ENCODE results near the gene EEPD1. TPM values are rescaled to one million over a fixed set of nuclear protein-coding genes. Genes with fewer than 3 reads are reported as not detected.
"Not testable (repeated sequence)": the region's sequence is repeated elsewhere in the genome, so short reads cannot be mapped to it uniquely, and the experiment has no call there.

The EEPD1 gene
- total RNA-seq, 1 donor from 2014 or later = 0.64 TPM

DNA sequence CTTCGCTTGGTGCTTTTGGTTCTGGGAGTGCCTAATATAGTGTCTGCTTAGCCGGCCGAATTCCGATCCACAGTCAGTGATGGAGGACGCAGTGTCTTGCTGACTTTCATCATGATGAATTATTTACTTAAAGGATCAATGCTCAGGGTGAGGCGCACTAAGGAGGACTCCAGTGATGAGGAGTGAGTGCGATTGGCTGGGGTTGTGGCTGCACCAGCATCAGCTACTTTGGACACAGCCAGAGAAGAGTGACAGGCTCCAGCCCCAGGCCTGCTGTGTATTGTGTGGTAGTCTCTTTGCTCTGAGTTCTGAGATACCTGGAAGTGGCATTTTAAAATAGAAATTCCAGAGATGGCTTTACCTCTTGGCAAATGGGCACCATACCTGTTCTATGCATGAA, 163.3 kb downstream of the EEPD1 start:
- Mint-ChIP-seq H3K36me3 (ENCODE audit: low read depth) (no peaks in the 10 kb centered on the region), H3K4me3 (no peak overlapping the region), H3K27me3 (no peaks in the 10 kb centered on the region), H3K9me3 (no peaks in the 10 kb centered on the region), H3K4me1 (peaks cover 2% of the 10 kb centered on the region), H3K27ac (no peak overlapping the region)
- POLR2A ChIA-PET = no interaction called here
- TF ChIP-seq, protein P1, sequence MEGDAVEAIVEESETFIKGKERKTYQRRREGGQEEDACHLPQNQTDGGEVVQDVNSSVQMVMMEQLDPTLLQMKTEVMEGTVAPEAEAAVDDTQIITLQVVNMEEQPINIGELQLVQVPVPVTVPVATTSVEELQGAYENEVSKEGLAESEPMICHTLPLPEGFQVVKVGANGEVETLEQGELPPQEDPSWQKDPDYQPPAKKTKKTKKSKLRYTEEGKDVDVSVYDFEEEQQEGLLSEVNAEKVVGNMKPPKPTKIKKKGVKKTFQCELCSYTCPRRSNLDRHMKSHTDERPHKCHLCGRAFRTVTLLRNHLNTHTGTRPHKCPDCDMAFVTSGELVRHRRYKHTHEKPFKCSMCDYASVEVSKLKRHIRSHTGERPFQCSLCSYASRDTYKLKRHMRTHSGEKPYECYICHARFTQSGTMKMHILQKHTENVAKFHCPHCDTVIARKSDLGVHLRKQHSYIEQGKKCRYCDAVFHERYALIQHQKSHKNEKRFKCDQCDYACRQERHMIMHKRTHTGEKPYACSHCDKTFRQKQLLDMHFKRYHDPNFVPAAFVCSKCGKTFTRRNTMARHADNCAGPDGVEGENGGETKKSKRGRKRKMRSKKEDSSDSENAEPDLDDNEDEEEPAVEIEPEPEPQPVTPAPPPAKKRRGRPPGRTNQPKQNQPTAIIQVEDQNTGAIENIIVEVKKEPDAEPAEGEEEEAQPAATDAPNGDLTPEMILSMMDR (IDR thresholded peaks at IDR 0.05) = no peak
- ATAC-seq (ENCODE audit: low read depth) (no peak), DNase-seq (no peak)
- CTCF ChIA-PET = interaction anchor here (1.4 kb wide), 1 partner anchor 11 kb away, joined by 3 read pairs; no protein-coding TSS in a partner anchor
- intact Hi-C loops (cut with micrococcal nuclease) = loop anchor here (10.0 kb wide), 1 partner anchor 878 kb away; no protein-coding TSS in a partner anchor

DNA sequence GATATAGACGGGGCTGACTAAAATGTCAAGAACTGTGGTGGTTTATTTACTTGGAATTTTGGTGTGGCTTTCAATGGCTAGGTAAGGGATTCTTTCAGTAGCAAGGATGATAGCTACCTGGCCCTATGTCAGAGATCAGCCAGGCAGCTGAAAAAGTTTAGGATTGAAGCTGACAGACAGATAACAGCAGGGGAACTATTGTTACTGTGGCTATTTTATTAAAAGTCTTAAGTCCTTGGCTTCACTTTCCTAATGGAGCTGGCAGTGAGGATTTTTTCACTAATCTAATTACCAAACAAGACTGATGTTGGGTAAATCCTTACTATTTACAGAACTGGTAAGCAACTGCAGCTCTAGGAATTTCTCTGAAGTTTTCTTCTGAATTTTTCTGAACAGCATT, 164.2 kb downstream of the EEPD1 start:
- no peak overlapping the region for H3K27ac Mint-ChIP-seq
- ATAC-seq (ENCODE audit: low read depth) (no peak), DNase-seq (no peak)
- H3K4me1 Mint-ChIP-seq = peaks cover 2% of the 10 kb centered on the region
- ChIA-PET CTCF (interaction anchor here (0.6 to 3.3 kb wide), 7 partner anchors 11 to 344 kb away, joined by 3 to 25 read pairs (median 3); a partner anchor contains a TSS), POLR2A (no interaction called here)
- H3K4me3 Mint-ChIP-seq = no peak overlapping the region
- no peaks in the 10 kb centered on the region for H3K36me3 Mint-ChIP-seq (ENCODE audit: low read depth)
- intact Hi-C loops (cut with micrococcal nuclease) = loop anchor here (10.0 kb wide), 1 partner anchor 878 kb away; no protein-coding TSS in a partner anchor
- peaks cover 2% of the 10 kb centered on the region for H3K27me3 Mint-ChIP-seq
- H3K9me3 Mint-ChIP-seq = no peaks in the 10 kb centered on the region
- TF ChIP-seq, protein P1 (IDR thresholded peaks at IDR 0.05) = no peak

DNA sequence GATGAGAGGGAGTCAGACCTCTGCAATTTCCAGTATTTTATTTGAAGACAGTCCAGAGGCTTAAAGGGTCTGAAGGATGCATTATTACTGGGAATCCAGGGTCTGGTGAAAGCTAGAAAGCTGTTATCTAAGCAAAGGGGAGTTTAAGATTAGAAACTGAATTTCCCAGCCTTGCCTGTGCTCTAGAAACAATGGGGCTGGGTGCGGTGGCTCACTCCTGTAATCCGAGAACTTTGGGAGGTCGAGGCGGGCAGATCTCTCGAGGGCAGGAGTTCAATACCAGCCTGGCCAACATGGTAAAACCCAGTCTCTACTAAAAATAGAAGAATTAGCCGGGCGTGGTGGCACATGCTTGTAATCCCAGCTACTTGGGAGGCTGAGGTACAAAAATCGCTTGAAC, 165.1 kb downstream of the EEPD1 start:
- DNase-seq = no peak
- no peak overlapping the region for H3K4me3 Mint-ChIP-seq

DNA sequence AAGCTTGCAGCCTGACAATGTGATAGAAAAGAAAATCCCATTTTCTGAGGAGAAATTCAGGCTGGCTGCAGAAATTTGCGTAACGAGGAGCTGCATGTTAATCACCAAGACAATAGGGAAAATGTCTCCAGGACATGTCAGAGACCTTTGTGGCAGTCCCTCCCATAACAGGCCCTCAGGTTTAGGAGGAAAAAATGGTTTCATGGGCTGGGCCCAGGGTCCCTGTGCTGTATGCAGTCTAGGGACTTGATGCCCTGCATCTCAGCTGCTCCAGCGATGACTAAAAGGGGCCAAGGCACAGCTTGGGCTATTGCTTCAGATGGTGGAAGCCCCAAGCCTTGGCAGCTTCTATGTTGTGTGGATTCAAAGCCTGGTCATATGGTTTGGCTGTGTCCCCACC, 168.2 kb downstream of the EEPD1 start:
- intact Hi-C loops (cut with micrococcal nuclease); H3K27me3 Mint-ChIP-seq; H3K9me3 Mint-ChIP-seq; ATAC-seq (ENCODE audit: low read depth); H3K4me3 Mint-ChIP-seq; H3K4me1 Mint-ChIP-seq; H3K36me3 Mint-ChIP-seq (ENCODE audit: low read depth); H3K27ac Mint-ChIP-seq; POLR2A ChIA-PET; DNase-seq: not testable (repeated sequence)
- CTCF ChIA-PET = interaction anchor here (0.9 to 1.5 kb wide), 2 partner anchors 34 to 336 kb away, joined by 3 read pairs; no protein-coding TSS in a partner anchor

More for the DNA sequence above, 165.1 kb downstream of the EEPD1 start:
- no peak overlapping the region for H3K27ac Mint-ChIP-seq
- H3K36me3 Mint-ChIP-seq (ENCODE audit: low read depth) = no peaks in the 10 kb centered on the region
- peaks cover 2% of the 10 kb centered on the region for H3K4me1 Mint-ChIP-seq
- ChIA-PET CTCF (interaction anchor here (0.8 to 3.3 kb wide), 10 partner anchors 9 to 1504 kb away, joined by 3 to 25 read pairs (median 4); a partner anchor contains a TSS), POLR2A (no interaction called here)
- no peak for ATAC-seq (ENCODE audit: low read depth)
- intact Hi-C loops (cut with micrococcal nuclease) = loop anchor here (10.0 kb wide), 1 partner anchor 877 kb away; no protein-coding TSS in a partner anchor
- TF ChIP-seq, protein P1 (IDR thresholded peaks at IDR 0.05) = no peak
- H3K9me3 Mint-ChIP-seq = no peaks in the 10 kb centered on the region
- peaks cover 5% of the 10 kb centered on the region for H3K27me3 Mint-ChIP-seq

DNA sequence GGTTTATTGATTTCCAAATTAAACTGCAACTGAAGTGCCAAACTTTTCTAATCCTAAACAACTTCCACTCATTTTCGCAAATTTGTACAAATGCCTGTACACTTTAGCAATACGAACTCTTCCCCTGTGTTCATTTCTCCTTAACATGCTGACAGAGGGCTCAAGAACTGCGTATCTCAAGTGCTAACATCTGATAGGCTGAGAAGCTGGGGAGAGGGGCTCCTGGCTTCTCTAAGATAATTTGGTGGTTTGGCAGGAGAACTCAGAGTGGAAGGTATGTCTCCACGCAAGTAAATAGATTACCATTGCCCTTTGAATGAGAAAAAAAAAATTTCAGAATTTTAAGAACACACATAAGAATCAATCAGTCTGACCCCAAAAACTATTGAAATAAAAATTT, 183.3 kb downstream of the EEPD1 start:
- Mint-ChIP-seq H3K4me3 (no peak overlapping the region), H3K36me3 (ENCODE audit: low read depth) (no peaks in the 10 kb centered on the region), H3K27me3 (peaks cover 9% of the 10 kb centered on the region), H3K4me1 (no peaks in the 10 kb centered on the region), H3K27ac (no peak overlapping the region), H3K9me3 (peaks cover 8% of the 10 kb centered on the region)
- CTCF ChIA-PET = no interaction called here
- DNase-seq = no peak
- POLR2A ChIA-PET = no interaction called here
- no peak for ATAC-seq (ENCODE audit: low read depth)
- intact Hi-C loops (cut with micrococcal nuclease) = no loop called here
- TF ChIP-seq, protein P1 (IDR thresholded peaks at IDR 0.05) = no peak

DNA sequence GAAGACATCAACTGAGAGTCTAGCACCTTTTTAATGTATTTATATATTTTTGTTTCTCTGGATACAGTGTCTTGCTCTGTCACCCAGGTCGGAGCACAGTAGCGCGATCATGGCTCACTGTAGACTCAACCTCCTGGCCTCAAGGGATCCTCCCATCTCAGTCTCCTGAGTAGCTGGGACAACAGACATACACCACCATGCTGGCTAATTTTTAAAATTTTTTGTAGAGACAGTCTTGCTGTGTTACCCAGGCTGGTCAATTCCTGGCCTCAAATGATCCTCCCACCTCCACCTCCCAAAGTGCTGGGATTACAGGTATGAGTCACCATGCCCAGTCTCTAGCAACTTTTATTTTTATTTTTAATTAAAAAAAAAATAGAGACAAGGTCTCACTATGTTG, 185.2 kb downstream of the EEPD1 start:
- TF ChIP-seq, protein P1 (IDR thresholded peaks at IDR 0.05) = no peak
- CTCF ChIA-PET = interaction anchor here (0.8 kb wide), 1 partner anchor 19 kb away, joined by 3 read pairs; no protein-coding TSS in a partner anchor
- ATAC-seq (ENCODE audit: low read depth) = no peak
- Mint-ChIP-seq H3K36me3 (ENCODE audit: low read depth) (no peaks in the 10 kb centered on the region), H3K4me3 (no peak overlapping the region), H3K27me3 (peaks cover 11% of the 10 kb centered on the region), H3K27ac (no peak overlapping the region), H3K4me1 (no peaks in the 10 kb centered on the region), H3K9me3 (peaks cover 2% of the 10 kb centered on the region)
- POLR2A ChIA-PET = no interaction called here
- intact Hi-C loops (cut with micrococcal nuclease) = no loop called here
- no peak for DNase-seq
